Caki2 (cell line): ENCODE data around the gene SPRY4. TPM values are rescaled to one million over a fixed set of nuclear protein-coding genes. Genes with fewer than 3 reads are reported as not detected.
A peak's percentile ranks its signal among the peaks of the same experiment; 100 is the strongest.
"Not testable (repeated sequence)": the region's sequence is repeated elsewhere in the genome, so short reads cannot be mapped to it uniquely, and the experiment has no call there.

Experiments
- DNase-seq: peaks from one replicate; pipeline ENCODE4 v3.0.0-alpha.2; 2015; ENCODE audit warnings: low read depth
- in situ Hi-C: cut with HindIII; loops from 2 replicates; pipeline ENCODE4 v1.10.0; 2016; ENCODE audit warnings: low sequenced_read_pairs, low pct_unique_long_range_greater_than_20kb, mixed read lengths
- total RNA-seq: library from RNA; depleted of rRNA; stranded (reverse); fragments of >200 nt; shearing (Covaris generic); gene quantifications from 2 replicates; pipeline ENCODE4 v1.2.3, GENCODE V29; 2014; ENCODE audit warnings: low replicate concordance

SPRY4 gene
- total RNA-seq, 1 experiment from 2014 or later = 0.20 TPM

GRCh38 chr5:142305211-142305610, 19.6 kb downstream of the SPRY4 start:
- no peak for DNase-seq
- in situ Hi-C loops = no loop called here

DNA sequence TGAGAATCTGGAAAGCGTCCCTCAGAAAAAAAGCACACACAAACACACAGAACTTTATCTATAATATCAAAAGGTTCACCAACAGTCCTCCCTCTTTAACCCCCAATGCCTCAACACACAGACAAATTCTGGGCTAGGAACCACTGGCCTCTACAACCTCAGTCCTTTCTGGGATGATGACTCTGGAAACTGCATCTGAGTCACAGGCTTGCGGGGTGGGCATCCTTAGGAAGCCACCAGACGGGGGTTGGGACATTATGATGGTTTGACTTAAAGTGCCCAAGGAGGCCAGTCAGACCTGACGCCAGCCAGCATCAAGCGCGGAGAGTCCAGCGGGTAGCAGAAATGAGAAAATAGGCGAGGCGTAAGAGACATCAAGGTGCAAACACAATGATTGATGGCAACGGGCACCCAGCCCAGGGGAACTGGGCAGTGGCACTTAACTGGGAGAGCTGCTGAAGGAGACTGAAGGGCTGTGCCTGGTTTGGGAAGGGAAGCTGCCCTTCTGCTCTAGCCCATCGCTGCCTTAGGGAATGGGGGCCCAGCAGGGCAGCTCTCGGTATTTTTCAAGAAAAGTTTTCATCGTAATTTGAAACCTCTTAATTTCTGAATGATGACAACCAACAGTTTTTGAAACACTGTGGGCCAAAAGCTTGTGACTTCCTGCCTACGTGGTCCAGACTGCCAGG, 20.7 kb downstream of the SPRY4 start:
- in situ Hi-C loops = no loop called here

DNA sequence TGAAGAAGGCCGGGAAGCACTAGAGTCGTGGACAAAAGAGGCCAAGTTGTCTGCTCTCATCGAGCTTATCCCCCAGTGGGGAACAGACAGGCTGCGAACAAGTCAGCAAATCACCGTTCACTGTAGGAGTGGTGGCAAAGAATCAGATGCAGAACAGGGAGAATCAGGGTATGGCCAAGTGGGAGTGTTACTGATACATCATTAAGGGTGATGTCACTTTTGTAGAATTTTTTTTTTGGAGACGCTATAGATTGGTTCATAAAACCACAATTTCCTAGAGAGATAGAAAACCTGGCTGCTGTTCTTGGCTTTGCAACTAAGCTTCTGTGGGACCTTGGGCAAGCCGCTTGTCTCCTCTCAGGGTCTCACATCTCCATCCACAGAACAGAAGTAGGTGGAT, 21.3 kb downstream of the SPRY4 start:
- in situ Hi-C loops = no loop called here
- DNase-seq = no peak

More for the DNA sequence above, 20.7 kb downstream of the SPRY4 start:
- no peak for DNase-seq

GRCh38 chr5:142301540-142301939, 23.3 kb downstream of the SPRY4 start:
- DNase-seq = no peak
- in situ Hi-C loops = no loop called here

DNA sequence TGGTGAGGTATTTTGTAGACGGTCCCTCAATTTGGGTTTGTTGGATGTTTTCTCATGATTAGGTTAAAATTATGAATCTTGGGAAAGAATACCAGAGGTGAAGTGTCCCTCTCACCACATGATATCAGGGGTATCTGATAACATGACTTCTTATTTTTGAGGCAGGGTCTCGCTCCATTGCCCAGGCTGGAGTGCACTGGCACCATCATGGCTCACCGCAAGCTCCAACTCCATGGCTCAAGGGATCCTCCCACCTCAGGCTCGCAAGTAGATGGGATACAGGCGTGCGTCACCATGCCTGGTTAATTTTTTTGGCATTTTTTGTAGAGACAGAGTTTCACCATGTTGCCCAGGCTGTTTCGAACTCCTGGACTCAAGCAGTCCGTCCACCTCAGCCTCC, 24.1 kb downstream of the SPRY4 start:
- in situ Hi-C loops = no loop called here
- no peak for DNase-seq

GRCh38 chr5:142298789-142299188, 26.0 kb downstream of the SPRY4 start:
- in situ Hi-C loops = no loop called here

GRCh38 chr5:142297786-142298185, 27.0 kb downstream of the SPRY4 start:
- DNase-seq, in situ Hi-C loops: not testable (repeated sequence)

More at GRCh38 chr5:142298789-142299188, 26.0 kb downstream of the SPRY4 start:
- no peak for DNase-seq

DNA sequence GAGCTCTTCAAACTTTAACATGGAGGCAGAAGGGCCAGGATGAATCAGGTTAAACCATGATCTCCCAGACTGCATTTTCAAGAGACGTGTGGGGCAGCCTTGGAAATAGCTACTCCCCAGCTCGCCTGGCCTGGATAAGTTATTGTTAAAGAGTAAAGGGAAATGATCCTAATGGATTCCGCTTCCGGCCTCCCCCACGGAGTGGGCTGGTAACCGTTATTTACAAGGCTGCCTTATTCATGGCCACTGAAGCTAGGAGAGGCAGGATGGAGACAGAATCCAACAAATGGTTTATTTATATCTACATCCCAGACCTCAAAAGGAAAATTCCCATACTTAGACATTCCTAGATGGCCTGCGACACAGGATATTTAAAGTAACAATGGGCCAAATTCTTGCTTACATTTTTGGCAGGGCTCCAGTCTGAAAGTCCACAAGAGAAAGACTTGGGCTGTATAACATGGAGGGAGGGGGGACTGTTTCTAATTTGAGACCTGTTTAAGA, 27.9 kb downstream of the SPRY4 start:
- DNase-seq = peak; percentile 28
- in situ Hi-C loops = no loop called here

DNA sequence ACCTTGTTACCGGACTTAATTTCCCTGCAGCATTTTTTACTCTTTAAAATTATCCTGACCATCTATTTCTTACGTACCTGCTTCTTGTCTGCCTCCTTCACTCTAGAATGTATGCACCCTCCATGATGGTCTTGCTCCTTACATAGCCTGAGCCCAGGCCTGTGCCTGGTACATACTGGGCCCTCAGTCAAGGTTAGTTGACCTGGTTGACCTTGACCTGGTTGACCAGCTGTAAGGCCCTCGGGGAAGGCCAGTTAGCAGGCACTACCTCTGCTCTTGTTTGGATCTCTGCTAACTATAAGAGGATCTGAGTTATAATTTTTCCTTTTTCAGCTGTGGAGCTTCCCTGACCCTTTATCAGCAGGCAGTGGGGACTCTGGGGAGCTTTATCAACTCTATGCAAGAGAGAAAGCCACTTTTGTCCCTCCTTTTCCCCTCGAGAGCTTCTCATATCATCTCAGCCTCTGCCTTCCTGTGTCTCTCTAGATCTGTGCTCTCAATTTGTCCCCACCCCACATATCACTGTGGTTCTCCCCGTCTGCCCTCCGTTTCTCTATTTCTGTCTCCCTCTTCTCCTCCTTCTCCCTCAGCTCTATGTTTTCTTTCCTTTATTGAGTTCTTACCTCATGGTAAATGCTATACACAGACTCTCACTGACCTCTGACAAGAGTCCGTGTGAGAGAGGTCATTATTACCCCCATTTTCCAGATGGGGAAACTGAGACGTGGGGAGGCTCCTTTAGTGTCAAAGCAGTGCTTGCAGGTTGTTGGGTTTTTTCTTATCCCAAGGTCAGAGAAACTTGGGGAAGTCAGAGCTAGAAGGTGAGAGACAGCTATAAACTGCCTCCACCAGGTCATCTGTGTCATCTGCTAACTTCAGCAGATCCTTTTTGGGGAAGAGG, 28.6 kb downstream of the SPRY4 start:
- in situ Hi-C loops = no loop called here
- no peak for DNase-seq

- no peak for DNase-seq
These were observed 29.6 kb downstream of the SPRY4 start for GRCh38 chr5:142295084-142295758.

GRCh38 chr5:142293486-142293885, 31.3 kb downstream of the SPRY4 start:
- in situ Hi-C loops = no loop called here
- no peak for DNase-seq

More at GRCh38 chr5:142295084-142295758, 29.6 kb downstream of the SPRY4 start:
- in situ Hi-C loops = no loop called here

DNA sequence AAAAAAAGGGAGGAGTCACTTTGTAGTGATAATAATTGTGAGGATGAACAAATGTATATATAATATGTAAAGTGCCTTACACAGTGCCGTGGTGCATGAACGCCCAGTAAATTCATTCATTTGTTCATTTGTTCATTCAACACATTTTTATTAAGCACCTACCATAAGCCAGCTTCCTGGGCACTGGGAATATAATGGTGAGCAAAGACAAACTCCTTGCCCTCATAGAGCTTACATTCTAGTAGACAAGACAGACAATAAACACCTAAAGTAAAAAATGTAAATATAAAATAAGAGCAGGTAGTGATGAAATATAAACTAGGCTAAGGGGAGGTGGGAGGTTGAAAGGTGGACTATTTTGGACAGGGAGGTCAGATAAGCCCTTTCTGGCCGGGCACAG, 32.0 kb downstream of the SPRY4 start:
- in situ Hi-C loops = no loop called here

DNA sequence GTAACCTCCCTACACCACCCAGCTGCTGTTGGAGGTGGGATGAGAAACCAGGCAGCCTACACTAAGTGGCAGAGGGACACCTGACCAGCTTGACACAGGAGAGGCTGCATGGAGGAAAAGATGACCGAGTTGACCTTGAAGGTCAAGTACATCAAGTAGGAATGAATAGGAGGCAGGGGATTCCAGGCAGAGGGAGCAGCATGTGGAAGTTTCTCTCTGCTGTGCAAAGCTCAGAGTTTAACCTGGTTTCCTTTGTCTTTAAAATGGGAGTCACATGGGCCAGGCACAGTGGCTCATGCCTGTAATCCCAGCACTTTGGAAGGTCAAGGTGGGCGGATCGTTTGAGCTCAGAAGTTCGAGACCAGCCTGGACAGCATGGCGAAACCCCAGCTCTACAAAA, 32.6 kb downstream of the SPRY4 start:
- no peak for DNase-seq
- in situ Hi-C loops = no loop called here

More for the DNA sequence above, 32.0 kb downstream of the SPRY4 start:
- DNase-seq = no peak

DNA sequence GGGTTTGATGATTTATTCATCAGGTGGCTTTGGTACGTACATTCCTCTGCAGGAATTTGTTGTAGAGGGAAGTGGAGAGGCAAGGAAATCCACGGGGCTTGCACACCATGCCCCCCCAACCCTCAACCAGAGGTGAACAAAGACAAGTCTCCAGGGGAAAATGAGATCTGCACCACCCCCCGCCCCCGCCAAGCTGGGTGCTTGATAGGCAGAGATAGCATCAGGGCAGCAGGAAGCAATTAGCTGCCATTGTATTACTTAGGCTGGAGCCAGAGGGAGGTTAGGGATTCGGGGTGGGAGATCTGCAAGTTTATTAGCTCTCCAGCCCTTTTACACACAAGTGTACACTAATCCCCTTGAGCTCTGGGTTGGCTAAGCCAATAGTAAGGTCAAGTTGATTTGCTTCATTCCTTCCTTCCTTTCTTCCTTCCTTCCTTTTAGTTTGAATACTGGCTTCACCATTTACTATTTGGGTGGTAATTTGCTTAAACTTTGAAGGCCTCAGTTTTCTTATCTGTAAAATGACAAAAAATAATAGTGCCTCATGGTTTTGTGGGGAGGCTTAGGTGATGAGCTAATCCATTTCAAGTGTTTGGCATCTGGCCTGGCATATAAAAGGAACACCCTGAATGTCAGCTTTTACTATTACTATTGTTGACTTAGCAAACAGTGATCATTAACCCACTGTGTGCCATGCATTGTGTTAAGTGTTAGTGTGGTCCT, 34.1 kb downstream of the SPRY4 start:
- in situ Hi-C loops = no loop called here
- no peak for DNase-seq

GRCh38 chr5:142289708-142290576, 34.9 kb downstream of the SPRY4 start:
- no peak for DNase-seq
- in situ Hi-C loops = no loop called here

GRCh38 chr5:142287973-142288313, 36.9 kb downstream of the SPRY4 start:
- in situ Hi-C loops = no loop called here
- DNase-seq = no peak
